Amniotic stem cell (primary cell): ENCODE data around the gene TEF.
"Not testable (repeated sequence)": the region's sequence is repeated elsewhere in the genome, so short reads cannot be mapped to it uniquely, and the experiment has no call there.

ENCODE experiments used
- DNase-seq: peaks from one replicate; lab custom pipeline; 2025; lab: John Stamatoyannopoulos, UW

The TEF gene

DNA sequence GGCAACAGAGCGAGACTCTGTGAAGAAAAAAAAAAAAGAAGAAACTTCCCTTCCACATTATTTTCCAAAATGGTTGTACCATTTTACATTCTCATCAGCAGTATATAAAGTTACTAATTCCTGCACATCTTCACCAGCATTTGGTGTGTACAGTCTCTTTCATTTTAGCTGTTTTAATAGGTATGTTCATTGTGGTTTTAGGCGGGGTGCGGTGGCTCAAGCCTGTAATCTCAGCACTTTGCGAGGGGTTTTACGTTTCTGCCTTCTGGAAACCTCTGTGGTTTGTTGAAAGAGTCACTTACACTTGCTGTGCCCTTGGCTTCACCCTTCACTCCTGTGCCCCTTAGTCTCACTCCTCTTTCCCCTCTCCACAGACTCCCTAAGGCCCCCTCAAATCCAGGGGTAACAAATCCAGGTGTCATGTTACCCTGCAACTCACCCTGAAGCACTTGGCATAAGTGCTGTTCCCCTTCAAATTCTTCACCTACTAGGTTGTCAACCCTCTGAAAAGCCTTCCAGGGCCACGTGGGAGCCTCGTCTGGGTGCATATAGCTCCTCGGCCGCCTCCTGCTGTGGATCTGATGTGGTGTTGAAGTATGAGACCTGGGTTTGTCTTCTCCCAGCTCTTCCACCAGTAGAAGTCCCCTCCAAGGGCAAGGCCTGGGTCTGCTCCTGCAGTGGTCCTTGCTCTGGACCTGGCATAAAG, 44.1 kb downstream of the TEF start:
- DNase-seq, result no peak

DNA sequence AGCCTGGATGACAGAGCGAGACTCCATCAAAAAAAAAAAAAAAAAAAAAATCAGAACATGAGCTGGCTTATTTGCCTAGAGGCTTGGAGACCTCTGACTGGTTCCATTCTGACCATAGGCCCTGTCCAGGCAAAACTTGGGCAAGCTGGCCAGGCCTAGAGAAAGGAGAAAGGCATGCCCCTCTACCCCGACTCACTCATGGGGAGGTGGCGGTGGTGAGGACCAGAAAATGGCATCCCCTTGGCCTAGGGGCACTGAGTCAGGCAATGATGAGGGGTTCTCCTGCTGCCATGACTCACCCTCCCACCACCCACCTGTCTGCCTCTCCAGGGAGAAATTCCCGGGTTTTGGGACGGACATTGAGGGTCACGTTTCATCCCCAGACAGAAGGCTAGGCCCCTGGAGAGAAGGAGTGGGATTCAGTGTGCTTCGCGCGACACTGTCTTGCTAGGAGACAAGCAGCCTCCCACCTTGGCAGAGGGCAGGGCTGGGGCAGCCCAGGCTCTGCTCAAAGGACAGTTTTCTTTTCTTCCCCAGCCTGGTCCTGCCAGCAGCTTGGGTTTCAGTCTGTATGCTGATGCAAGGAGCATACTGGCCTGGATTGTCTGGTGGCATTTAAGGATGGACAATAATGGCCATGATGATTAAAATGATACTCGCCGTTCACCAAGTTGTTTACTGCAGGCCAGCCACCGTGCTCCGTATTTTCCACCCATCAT, 47.6 kb downstream of the TEF start:
- DNase-seq, result no peak

DNA sequence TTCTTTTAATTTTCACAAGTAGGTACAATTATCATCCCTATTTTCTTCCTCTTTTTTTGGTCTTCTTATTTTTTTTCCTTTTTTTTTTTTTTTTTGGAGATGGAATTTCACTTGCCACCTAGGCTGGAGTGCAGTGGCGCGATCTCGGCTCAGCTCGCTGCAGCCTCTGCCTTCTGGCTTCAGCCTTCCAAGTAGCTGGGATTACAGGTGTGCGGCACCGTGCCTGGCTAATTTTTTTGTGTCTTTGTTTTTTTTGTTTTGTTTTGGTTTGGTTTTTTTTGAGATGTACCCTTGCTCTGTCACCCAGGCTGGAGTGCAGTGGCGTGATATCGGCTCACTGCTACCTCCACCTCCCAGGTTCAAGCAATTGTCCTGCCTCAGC, 48.2 kb downstream of the TEF start:
- no peak for DNase-seq

DNA sequence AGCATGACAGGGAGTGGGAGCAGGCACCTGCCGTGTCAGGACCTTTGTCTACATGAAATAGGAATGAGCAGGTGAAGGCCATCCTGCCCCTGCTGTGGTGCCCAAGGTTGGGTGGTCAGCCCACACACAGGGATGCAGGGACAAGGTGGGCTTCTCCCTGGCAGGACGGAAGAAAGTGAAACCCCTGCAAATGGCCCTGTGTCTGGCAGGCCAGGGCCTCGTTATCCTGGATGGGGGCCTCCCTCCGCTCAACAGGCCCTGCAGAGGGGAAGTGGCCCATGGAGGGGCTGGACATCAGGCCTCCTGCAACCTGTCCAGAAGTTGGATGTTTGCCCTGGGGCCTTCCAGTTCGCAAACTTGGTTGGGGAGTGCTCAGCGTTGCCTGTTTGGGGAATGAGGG, 49.9 kb downstream of the TEF start:
- DNase-seq, result no peak

DNA sequence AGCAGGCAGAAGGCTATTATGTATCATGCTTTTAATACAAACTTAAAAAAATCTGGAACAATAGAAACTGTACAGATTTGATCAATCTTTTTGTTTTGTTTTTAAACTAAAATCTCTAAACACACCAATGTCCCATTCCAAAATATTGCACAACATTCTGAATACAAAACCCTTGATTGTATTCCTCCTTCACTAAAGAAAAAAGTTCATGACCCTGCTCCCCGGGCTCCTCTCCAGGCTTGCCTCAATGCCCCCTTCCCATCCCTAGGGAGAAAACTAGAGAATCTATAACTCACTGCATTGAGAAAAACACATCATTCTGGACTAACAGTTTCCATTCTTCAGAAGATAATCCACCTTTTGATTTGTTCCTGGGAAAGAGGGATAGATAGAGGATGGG, 51.7 kb downstream of the TEF start:
- not testable (repeated sequence) for DNase-seq

DNA sequence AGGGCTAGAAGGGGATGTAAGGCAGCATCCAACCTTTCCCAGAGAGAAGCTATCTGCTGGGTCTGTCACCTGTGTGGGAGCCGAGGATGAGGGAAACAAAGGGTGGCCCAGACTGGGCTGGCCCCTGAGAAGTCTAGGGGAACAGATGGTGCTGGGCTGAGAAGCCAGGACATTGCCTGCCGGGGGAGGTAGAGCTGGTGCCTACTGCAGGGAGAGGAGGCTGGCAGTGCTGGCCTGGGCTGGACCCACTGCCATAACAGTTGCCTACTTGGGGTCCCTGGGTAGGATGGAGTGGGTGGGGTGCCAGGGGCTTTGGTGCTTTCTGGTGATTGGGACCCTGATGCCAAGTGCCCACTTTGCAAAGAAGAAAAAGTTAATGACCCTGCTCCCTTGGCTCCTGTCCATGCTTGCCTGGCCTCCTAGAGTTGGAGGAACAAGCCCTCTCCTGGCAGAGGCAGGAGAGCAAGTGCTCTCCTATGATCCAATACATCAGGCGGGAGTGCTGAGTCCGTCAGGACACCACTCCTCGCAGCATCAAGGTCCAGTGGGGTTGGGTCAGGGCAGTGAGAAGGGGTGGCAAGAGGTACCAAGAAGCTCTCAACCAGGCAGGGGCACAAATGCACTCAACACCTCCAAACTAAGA, 52.7 kb downstream of the TEF start:
- DNase-seq, result not testable (repeated sequence)

DNA sequence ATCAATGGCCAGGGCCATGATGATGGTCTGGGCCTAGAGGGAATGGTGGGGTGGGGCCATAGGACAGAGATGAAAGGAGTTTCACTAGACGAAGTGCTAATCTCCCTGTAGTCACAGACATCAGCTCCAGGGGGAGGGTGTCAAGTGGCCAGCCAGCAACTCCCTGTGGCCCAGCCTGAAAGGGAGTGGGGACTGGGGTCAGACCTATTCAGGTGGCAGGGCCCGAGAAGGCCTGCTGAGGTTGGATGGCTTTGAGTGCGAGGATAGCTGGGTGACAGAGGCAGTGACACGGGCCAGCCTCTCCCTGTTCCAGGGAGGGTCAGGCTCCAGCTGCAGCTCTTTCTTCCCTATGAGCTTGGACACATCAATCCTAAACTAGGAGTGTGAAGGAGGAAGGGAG, 53.8 kb downstream of the TEF start:
- DNase-seq, result no peak

DNA sequence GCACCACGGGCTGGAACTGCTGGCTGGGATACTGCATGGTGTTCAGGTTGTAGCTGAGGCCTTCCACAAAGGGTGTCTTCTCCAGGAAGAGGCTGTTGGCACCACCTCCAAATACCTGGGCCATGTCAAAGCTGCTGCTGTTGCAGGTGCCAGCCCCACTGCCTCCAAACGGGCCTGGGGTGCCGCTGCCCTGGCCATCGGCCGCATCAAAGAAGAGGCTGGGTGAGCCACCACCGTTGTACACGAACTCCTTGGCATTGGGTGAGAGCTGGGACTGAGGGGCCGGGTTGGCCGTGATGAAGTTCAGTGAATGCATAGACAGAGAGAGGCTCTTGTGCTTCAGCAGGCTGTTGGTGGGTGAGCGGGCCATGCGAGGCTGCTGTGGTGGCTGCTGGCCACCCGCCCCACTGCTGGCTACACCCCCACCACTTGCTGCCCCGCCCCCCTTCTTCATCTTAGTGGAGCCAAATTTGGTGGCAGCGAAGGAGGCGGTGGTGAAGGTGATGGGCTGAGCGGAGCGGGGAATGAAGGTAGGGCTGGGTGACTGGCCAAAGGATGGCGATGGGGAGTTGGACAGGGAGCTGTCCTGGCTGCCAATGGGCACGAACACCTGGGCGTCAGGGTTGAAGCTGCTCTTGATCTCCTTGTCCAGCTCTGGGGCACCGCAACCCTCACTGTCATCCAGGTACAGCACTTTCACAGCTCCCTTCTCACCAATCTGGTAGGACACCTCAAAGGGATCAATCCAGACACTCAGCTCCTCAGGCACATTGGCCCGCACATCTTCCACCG, 54.8 kb downstream of the TEF start:
- no peak for DNase-seq

DNA sequence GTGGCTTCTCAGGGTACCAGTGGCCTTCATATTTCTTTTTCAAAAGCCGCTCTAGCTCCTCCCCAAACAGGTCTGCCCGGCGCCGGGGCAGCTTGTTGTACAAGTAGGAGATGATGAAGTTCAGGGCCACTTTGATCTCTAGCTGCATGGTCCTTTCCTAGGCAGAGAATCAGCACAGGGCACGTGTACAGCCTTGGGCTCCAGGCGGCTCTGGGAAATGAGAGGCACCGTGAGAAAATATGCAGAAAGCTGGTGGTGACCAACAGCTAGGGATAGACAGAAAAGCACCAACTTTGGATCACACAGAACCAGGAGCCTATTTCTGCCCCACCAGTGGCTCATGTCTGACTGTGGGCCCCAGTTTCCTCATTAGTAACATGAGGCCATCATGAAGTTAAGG, 55.5 kb downstream of the TEF start:
- no peak for DNase-seq

DNA sequence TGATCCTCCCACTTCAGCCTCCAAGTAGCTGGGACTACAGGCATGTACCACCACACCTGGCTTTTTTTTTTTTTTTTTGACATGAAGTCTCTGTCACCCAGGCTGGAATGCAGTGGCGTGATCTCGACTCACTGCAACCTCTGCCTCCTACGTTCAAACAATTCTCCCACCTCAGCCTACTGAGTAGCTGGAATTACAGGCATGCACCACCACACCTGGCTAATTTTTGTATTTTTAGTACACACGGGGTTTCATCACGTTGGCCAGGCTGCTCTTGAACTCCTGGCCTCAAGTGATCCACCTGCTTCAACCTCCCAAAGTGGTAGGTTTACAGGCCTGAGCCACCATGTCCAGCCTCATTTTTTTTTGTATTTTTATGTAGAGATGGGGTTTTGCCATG, 58.8 kb downstream of the TEF start:
- not testable (repeated sequence) for DNase-seq

DNA sequence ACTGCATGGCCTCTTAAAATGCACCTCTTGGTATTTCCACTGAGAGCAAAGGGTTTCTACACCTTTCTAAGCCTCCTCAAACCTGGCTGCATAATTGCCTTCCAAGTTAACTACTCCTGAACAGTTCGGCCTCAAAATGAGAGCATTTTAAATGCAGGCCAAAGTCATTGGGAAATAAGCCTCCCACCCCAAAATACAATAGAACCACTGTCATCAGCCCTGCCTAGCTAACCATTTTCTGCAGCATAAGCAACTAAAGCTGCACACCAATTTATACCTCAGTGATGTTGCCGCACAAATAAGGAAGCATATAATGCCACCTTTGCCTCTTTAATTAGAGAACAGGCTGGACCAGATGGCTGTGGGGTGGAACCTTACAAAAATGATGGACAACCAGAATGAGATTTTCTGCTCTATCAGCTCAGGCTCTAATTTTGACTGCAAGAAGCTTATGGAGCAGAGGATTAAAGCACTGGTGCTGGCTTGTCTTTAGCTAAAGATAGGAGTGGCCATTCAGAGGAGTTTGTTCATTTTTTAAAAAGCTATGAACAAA, 60.6 kb downstream of the TEF start:
- DNase-seq, result no peak

DNA sequence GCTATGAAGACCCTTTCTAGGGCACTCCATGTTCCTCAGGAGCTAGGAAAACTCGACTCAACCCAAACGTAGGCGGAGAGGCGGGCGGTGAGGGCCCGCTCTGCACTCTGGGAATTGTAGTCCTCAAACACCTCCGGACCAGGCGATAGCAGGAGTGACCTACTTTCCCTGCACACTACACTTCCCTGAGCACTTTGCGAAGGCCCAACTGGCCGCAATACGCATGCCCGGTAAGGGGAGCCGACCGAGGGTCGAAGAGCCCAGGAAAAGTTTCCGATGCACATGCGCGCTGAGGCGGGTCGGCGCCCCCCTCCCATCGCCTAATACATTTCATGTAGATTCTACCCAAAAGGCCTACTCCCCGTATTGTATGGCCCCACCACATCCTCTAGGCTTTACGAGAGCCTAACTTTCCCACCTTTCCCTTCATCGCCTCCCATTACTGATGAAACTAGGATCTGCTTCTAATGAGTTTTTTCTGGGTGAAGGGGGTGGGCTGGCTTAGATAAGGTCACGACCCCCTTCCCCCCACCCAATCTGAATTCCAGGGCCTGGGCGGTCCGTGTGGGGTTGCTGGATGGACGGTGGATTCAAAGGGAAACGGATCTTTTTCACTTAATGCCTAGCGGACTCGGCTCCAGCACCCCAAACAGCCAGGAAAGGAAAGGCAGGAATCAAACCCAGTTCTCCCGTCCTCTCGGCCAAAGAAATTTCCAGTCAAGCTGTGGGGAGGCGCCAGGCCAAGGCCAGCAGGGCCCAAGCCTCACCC, 62.8 kb downstream of the TEF start:
- DNase-seq, result peak; percentile 84

DNA sequence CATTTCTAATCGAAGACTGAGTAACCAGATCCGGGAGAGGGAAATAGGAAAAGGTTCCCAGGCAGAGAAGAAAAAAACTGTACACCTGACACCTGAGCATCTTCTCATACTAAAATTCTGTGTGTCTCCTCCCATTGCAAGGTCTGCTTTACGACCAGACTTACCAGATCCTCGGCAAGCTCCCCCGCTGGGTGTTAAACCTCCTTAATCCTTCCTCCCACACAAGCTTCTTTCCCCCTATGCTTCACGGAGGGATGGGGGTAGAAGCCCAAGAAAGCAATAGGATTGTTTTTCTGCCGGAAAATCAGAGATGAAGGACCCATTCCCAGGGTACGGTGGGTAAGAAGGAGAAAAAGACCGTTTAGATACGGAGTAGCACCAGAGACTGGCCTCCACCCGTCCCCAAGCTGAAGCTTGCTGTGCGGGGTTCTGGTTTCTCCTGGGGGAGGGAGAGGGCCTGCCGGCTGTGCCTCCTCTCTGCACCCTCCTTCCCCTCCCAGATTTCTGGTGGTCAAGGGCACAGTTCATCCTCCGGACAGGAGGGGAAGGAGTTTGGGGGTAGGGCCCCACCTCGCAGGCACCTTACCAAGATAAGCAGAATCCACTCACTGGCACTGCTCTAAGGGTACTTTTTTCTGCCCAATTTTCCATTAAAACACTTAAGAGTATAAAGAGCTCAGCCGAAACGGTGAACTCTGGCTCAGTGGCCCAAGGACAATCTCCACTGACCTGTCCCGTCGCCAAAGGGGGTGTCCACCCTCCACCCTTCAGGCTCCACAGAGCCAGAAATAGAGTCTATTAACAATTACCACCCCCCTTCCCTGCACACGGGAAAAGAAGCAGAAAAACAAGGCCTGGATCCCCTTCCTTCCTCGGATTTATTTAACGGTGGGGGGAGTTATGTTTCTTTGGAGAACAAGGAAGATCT, 63.7 kb downstream of the TEF start:
- DNase-seq, result no peak

DNA sequence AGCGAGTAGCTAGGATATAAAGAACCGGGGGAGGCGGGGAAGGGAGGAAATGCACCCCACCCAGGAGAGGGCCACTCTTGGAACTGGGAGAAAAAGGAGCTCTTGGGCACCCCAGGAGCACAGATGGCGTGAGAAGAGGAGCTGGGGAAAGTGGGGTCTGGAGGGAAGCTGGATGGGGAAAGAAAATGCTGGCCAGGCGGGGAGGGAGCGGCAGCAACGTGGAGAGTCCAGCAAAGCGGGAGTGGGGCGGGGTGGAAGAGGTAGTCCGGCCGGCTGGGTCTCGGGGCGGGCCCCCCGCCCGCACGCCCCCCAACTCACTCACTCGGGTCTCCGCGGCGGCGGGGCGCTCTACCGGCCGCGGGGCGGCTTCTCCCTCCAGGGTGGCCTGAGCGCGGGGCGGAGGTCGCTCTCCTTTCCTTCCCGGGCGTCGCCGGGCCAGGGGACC, 64.3 kb downstream of the TEF start:
- no peak for DNase-seq

DNA sequence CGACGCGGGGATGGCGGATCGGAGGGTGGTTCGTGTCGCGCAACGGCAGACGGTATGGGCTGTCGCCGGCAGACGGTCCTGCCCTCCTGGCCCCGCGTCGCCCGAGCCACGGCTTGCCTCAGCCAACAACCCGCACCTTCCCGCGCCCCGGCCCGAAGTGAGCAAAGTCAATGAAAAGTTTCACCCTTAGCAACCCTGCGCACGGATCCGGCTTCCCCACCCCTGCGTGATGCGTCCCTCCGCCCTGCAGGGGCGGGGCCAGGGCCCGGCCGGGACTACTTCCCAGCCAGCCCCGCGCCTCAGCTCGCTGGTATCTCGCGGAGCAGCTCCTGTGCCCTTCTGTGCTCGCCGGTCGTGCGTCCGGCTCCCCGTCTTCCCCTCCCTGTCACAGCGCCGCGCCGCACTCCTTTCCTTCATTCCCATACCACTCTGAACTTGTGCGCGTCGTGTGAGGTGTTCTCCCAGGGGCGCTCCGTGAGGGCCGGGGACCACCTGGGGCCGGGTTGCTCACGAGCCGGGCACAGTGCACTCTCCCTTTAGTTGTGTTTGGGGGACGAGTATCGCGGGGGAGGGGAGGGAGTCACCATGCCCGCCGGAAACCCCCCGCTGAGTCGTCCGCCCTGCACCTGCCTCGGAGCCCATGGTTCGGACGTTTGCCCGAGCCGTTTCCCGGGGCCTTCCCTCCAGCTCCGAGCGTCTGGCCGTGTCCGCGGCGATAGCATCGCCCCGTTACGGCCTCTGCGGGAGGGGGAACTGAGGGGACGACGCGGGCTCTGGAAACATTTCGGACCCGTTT, 65.1 kb downstream of the TEF start, which contains the start of gene TOB2:
Gene TOB2 (minus strand): TSS at position 163 of the 796 bp plus-strand sequence. CDS start 9,456 bp downstream, outside the sequence.
- DNase-seq, result peak; percentile 89

DNA sequence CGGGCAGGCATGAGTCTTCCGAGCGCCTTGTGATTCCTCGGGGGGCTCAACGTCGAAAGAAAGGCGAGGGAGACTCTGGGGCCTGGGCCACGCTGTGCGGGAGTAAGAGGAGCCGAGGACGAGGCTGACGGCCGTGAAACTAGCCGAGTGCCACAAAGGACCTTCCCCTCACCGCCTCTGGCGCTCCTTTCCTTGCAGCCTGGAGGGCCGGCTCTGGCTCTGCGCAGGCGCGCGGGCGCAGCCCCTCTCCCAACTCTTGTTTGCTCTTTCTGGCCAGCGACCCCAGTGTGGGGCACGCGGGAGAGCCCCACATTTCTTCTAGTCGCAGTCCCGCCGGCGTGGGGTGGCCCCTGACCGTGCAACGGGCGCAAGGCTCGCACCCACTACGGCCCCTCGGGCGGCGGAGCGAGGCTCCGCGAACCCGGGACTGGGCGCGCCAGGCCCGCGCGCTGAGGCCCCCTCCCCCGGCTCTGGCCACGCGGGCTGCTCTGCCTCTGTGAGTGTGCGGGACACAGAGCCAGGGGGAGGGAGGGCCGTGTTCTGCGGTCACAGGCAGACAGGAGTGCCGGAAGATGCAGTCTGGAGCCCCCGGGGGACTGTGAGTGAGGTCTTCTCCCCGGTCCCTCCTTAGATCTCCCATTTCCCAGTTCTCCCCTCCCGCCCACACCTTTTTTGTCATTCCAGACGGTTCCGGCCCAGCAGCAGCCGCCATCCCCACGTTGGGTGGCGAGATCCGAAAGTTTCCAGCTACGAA, 65.9 kb downstream of the TEF start:
- DNase-seq, result no peak

DNA sequence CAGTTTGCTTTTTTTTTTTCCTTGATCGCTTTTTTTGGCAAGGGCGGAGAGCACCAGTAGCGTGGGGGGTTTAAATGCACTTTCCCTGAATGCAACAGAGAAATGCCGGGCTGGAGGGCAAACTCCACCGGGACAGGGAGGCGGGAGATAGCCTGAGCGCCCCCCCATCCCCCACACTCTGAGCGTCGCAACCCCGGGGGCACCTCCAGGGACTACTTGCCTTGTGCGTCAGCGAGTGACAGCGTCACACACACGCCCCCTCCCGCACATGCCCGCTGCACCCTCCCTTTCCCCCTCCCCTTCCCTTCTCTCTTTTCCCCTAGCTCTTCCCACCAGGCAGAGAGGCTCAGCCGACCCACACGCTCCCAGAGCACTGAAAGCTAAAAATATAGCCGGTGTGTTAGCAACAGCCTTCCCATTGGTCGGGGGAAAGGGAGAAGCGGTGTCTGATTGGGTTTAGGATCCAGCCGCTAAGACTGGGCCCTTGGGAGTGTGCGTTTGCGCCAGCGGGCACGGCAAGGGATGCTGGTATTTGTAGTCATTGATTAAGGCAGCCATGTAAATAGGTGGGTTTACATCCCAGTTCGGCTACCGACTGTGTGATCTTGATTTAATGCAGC, 66.6 kb downstream of the TEF start:
- DNase-seq, result peak; percentile 97
